ENCODE data around the gene LTB4R. TPM values are rescaled to one million over a fixed set of nuclear protein-coding genes. Genes with fewer than 3 reads are reported as not detected.

LTB4R gene
- total RNA-seq = 10.7 and 11.9 TPM in 2 replicates

DNA sequence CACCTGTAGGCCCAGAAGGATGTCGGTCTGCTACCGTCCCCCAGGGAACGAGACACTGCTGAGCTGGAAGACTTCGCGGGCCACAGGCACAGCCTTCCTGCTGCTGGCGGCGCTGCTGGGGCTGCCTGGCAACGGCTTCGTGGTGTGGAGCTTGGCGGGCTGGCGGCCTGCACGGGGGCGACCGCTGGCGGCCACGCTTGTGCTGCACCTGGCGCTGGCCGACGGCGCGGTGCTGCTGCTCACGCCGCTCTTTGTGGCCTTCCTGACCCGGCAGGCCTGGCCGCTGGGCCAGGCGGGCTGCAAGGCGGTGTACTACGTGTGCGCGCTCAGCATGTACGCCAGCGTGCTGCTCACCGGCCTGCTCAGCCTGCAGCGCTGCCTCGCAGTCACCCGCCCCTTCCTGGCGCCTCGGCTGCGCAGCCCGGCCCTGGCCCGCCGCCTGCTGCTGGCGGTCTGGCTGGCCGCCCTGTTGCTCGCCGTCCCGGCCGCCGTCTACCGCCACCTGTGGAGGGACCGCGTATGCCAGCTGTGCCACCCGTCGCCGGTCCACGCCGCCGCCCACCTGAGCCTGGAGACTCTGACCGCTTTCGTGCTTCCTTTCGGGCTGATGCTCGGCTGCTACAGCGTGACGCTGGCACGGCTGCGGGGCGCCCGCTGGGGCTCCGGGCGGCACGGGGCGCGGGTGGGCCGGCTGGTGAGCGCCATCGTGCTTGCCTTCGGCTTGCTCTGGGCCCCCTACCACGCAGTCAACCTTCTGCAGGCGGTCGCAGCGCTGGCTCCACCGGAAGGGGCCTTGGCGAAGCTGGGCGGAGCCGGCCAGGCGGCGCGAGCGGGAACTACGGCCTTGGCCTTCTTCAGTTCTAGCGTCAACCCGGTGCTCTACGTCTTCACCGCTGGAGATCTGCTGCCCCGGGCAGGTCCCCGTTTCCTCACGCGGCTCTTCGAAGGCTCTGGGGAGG lies at the start of gene LTB4R:
TSS of gene LTB4R (plus strand) at position 857 of the 959 bp plus-strand sequence. CDS start 4,150 bp downstream, outside the sequence.
- peaks cover 63% of the 10 kb centered on the region for H3K36me3 Mint-ChIP-seq (ENCODE audit: low read depth)
- no peaks in the 10 kb centered on the region for H3K9me3 Mint-ChIP-seq
- H3K4me3 Mint-ChIP-seq (ENCODE audit: low read depth) = peak within 1 kb of the TSS; percentile 81
- H3K4me1 Mint-ChIP-seq (ENCODE audit: low read depth) = peaks cover 56% of the 10 kb centered on the region
- peak within 1 kb of the TSS; percentile 82 for H3K27ac Mint-ChIP-seq
- intact Hi-C loops (cut with micrococcal nuclease) = no loop called here
- H3K27me3 Mint-ChIP-seq (ENCODE audit: low read depth) = no peaks in the 10 kb centered on the region
- DNase-seq (ENCODE audit: low spot score) = peak; percentile 64

DNA sequence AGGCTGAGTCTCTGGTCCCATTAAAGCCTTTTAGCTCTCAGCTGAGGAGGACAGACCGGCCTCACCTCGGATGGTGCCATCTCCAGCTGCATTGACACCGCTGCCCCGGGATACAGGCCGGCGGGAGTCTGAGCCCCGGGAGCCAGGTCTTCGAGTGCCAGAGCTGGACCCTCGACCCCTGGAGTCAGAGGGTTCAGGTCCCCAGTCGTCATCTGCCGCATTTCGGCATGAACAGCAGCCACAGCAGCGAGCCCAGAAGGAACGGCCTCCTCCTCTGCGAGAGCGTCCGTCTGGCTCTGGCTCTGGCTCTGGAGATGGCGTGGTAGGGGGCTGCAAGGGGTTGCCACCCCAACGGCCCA lies 49.4 kb upstream of the LTB4R start:
- Mint-ChIP-seq H3K27me3 (ENCODE audit: low read depth) (no peaks in the 10 kb centered on the region), H3K27ac (no peak overlapping the region), H3K4me3 (ENCODE audit: low read depth) (no peak overlapping the region), H3K4me1 (ENCODE audit: low read depth) (no peaks in the 10 kb centered on the region), H3K9me3 (no peaks in the 10 kb centered on the region), H3K36me3 (ENCODE audit: low read depth) (peaks cover 13% of the 10 kb centered on the region)
- intact Hi-C loops (cut with micrococcal nuclease) = no loop called here
- DNase-seq (ENCODE audit: low spot score) = no peak

- DNase-seq (ENCODE audit: low spot score) = no peak
- H3K27ac Mint-ChIP-seq = no peak within 1 kb of the TSS
- H3K27me3 Mint-ChIP-seq (ENCODE audit: low read depth) = no peaks in the 10 kb centered on the region
- no peaks in the 10 kb centered on the region for H3K4me1 Mint-ChIP-seq (ENCODE audit: low read depth)
- no peaks in the 10 kb centered on the region for H3K9me3 Mint-ChIP-seq
- peaks cover 18% of the 10 kb centered on the region for H3K36me3 Mint-ChIP-seq (ENCODE audit: low read depth)
- no peak within 1 kb of the TSS for H3K4me3 Mint-ChIP-seq (ENCODE audit: low read depth)
- intact Hi-C loops (cut with micrococcal nuclease) = no loop called here
Observed at GRCh38 chr14:24262821-24263733, 48.2 kb upstream of the LTB4R start, which contains the start of gene TGM1. TGM1 (minus strand) TSS chr14:24263177; CDS start chr14:24262352, 825 bp downstream.

GRCh38 chr14:24263848-24264247 lies 47.5 kb upstream of the LTB4R start:
- Mint-ChIP-seq H3K27me3 (ENCODE audit: low read depth) (no peaks in the 10 kb centered on the region), H3K36me3 (ENCODE audit: low read depth) (peaks cover 25% of the 10 kb centered on the region), H3K4me3 (ENCODE audit: low read depth) (no peak overlapping the region), H3K9me3 (no peaks in the 10 kb centered on the region), H3K4me1 (ENCODE audit: low read depth) (no peaks in the 10 kb centered on the region), H3K27ac (no peak overlapping the region)
- intact Hi-C loops (cut with micrococcal nuclease) = no loop called here
- DNase-seq (ENCODE audit: low spot score) = no peak

GRCh38 chr14:24264298-24264697 lies 47.0 kb upstream of the LTB4R start:
- peaks cover 27% of the 10 kb centered on the region for H3K36me3 Mint-ChIP-seq (ENCODE audit: low read depth)
- no peaks in the 10 kb centered on the region for H3K4me1 Mint-ChIP-seq (ENCODE audit: low read depth)
- no peak overlapping the region for H3K27ac Mint-ChIP-seq
- intact Hi-C loops (cut with micrococcal nuclease) = no loop called here
- H3K9me3 Mint-ChIP-seq = no peaks in the 10 kb centered on the region
- H3K27me3 Mint-ChIP-seq (ENCODE audit: low read depth) = no peaks in the 10 kb centered on the region
- no peak overlapping the region for H3K4me3 Mint-ChIP-seq (ENCODE audit: low read depth)
- DNase-seq (ENCODE audit: low spot score) = no peak

DNA sequence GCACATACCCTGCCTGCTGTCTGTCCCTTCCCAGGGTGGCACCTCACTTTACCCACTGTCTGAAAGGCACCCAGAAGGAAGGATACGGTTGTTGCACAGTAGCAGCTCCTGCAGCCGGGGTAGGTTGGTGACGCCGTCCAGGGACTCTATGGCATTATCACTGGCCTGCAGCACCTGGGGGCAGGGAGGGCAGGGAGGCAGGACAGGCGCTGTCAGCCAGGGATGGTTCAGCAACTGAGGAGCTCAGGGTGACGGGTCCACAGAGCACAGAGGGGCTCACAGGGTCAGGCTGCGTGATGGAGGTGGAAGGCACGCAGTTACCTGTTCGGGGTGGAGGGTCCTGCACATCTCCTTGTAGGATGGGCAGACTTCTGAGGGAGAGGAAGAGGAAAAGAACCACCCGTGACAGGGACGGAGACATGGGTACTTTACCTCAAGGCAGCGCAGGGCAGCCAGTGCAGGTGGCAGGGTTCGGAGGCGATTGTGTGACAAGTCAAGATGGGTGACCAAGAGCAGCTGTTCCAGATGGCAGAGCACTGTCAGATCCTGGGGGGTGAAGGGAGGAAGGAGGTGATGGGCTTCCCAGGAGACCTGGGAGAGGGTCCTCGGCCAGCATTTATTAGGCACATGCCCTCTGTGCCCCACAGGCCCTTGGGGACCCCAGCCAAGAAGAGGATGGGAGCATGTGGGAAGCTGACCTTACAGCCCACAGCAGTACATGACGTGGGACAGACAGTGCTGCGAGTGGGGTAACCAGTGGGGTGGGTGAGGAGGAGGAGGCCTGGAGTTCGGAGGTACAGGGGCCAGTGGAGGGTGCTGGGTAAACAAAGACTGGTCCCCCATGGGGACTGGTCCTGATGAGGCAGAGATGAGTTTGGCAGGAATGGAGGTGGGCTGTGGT lies 44.7 kb upstream of the LTB4R start:
- no peak overlapping the region for H3K27ac Mint-ChIP-seq
- H3K4me3 Mint-ChIP-seq (ENCODE audit: low read depth) = no peak overlapping the region
- H3K27me3 Mint-ChIP-seq (ENCODE audit: low read depth) = no peaks in the 10 kb centered on the region
- H3K36me3 Mint-ChIP-seq (ENCODE audit: low read depth) = peaks cover 28% of the 10 kb centered on the region
- intact Hi-C loops (cut with micrococcal nuclease) = no loop called here
- peaks cover 6% of the 10 kb centered on the region for H3K4me1 Mint-ChIP-seq (ENCODE audit: low read depth)
- H3K9me3 Mint-ChIP-seq = no peaks in the 10 kb centered on the region
- DNase-seq (ENCODE audit: low spot score) = no peak

DNA sequence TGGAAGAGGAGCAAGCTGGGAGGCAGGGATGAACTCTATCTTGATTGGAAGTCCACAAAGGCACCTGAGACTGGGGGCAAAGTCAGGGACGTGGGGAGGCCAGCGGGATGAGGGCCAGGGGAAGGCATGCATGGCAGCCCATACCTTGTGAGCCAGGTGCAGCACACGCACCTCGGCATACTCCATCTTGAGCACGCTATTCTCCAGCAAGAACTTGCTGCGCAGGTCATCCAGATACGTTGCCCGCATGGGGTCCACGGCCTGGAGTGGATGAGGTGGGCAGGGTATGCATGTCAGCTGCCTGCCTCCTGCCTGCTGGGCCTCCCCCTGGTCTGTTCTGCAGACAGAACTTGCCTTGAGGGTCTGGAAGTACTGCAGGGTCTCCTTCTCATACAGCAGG lies 43.8 kb upstream of the LTB4R start:
- intact Hi-C loops (cut with micrococcal nuclease) = no loop called here
- no peak overlapping the region for H3K27ac Mint-ChIP-seq

GRCh38 chr14:24268225-24268624 lies 43.1 kb upstream of the LTB4R start:
- Mint-ChIP-seq H3K4me3 (ENCODE audit: low read depth) (no peak overlapping the region), H3K27me3 (ENCODE audit: low read depth) (no peaks in the 10 kb centered on the region), H3K36me3 (ENCODE audit: low read depth) (peaks cover 28% of the 10 kb centered on the region), H3K4me1 (ENCODE audit: low read depth) (peaks cover 19% of the 10 kb centered on the region), H3K9me3 (no peaks in the 10 kb centered on the region), H3K27ac (no peak overlapping the region)
- no peak for DNase-seq (ENCODE audit: low spot score)
- intact Hi-C loops (cut with micrococcal nuclease) = no loop called here

More for the DNA sequence above, 43.8 kb upstream of the LTB4R start:
- no peak for DNase-seq (ENCODE audit: low spot score)
- Mint-ChIP-seq H3K4me3 (ENCODE audit: low read depth) (no peak overlapping the region), H3K36me3 (ENCODE audit: low read depth) (peaks cover 28% of the 10 kb centered on the region), H3K4me1 (ENCODE audit: low read depth) (peaks cover 14% of the 10 kb centered on the region), H3K9me3 (no peaks in the 10 kb centered on the region), H3K27me3 (ENCODE audit: low read depth) (no peaks in the 10 kb centered on the region)

GRCh38 chr14:24269368-24269767 lies 41.9 kb upstream of the LTB4R start:
- intact Hi-C loops (cut with micrococcal nuclease) = no loop called here
- Mint-ChIP-seq H3K36me3 (ENCODE audit: low read depth) (peaks cover 28% of the 10 kb centered on the region), H3K27ac (no peak overlapping the region), H3K9me3 (no peaks in the 10 kb centered on the region), H3K4me1 (ENCODE audit: low read depth) (peaks cover 30% of the 10 kb centered on the region), H3K4me3 (ENCODE audit: low read depth) (no peak overlapping the region), H3K27me3 (ENCODE audit: low read depth) (no peaks in the 10 kb centered on the region)
- no peak for DNase-seq (ENCODE audit: low spot score)

- intact Hi-C loops (cut with micrococcal nuclease) = no loop called here
- Mint-ChIP-seq H3K9me3 (no peaks in the 10 kb centered on the region), H3K4me1 (ENCODE audit: low read depth) (peaks cover 30% of the 10 kb centered on the region), H3K4me3 (ENCODE audit: low read depth) (peak overlapping the region; percentile 43), H3K27ac (no peak overlapping the region), H3K27me3 (ENCODE audit: low read depth) (no peaks in the 10 kb centered on the region), H3K36me3 (ENCODE audit: low read depth) (peaks cover 24% of the 10 kb centered on the region)
- DNase-seq (ENCODE audit: low spot score) = no peak
Observed at GRCh38 chr14:24269910-24270536, 41.3 kb upstream of the LTB4R start.

- intact Hi-C loops (cut with micrococcal nuclease) = loop anchor here (1.0 kb wide), 4 partner anchors 28 to 57 kb away; partner anchors contain the start of genes CHMP4A, DHRS1, GMPR2 and NEDD8
- H3K27me3 Mint-ChIP-seq (ENCODE audit: low read depth) = no peaks in the 10 kb centered on the region
- no peaks in the 10 kb centered on the region for H3K9me3 Mint-ChIP-seq
- peaks cover 30% of the 10 kb centered on the region for H3K4me1 Mint-ChIP-seq (ENCODE audit: low read depth)
- H3K27ac Mint-ChIP-seq = peak overlapping the region; percentile 89
- peak overlapping the region; percentile 86 for H3K4me3 Mint-ChIP-seq (ENCODE audit: low read depth)
- DNase-seq (ENCODE audit: low spot score) = no peak
- H3K36me3 Mint-ChIP-seq (ENCODE audit: low read depth) = peaks cover 24% of the 10 kb centered on the region
Observed at GRCh38 chr14:24270537-24271133, 40.7 kb upstream of the LTB4R start.
